Measurements from ENCODE around the gene HOGA1. TPM values are rescaled to one million over a fixed set of nuclear protein-coding genes. Genes with fewer than 3 reads are reported as not detected.
"Not testable (repeated sequence)": the region's sequence is repeated elsewhere in the genome, so short reads cannot be mapped to it uniquely, and the experiment has no call there.

The HOGA1 gene
- total and polyA plus RNA-seq, 4 donors = 0.30 to 2.3 (median 0.77) TPM

DNA sequence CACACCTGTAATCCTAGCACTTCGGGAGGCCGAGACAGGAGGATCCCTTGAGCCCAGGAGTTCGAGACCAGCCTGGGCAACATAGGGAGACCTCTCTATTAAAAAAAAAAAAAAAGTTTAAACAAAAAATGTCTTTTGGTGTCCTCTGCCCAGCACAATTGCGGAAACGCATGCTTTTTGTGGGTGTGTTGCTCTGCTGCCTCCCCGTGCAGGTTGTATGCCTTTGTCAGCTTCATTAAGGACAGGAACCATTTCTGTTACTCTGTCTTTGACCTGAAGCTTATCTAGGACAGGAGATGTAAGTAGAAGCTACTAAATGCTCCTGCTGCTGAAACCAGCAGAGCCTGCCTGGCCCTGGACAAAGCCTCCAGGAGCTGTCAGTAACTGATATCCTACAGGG, 32.9 kb upstream of the HOGA1 start:
- no peak for DNase-seq
- Histone ChIP-seq H3K4me3 (no peak overlapping the region), H3K36me3 (ENCODE audit: control insufficient read depth in 4 of 4, insufficient read depth in 4 of 4, low read length in 4 of 4) (no peaks in the 10 kb centered on the region), H3K9ac (ENCODE audit: insufficient read depth in 1 of 2, low read length in 2 of 2) (no peak overlapping the region), H3K4me1 (ENCODE audit: control insufficient read depth in 5 of 5, insufficient read depth in 5 of 5, low read length in 5 of 5) (peaks cover 0 to 10% (median 6%) of the 10 kb centered on the region in 5 donors), H3K9me3 (ENCODE audit: control insufficient read depth in 4 of 4, insufficient read depth in 3 of 4, low read length in 3 of 4) (no peaks in the 10 kb centered on the region), H3K27ac (ENCODE audit: low read depth in 1 of 2, low read length in 1 of 2) (no peak overlapping the region), H3K27me3 (ENCODE audit: control insufficient read depth in 3 of 3, insufficient read depth in 3 of 3, low read length in 2 of 3) (no peaks in the 10 kb centered on the region)
- no peak for ATAC-seq (ENCODE audit: insufficient read depth, low FRiP score)
- 84 to 97% methylated on average over 6 of the region's 6 CpGs for WGBS, 2 donors
- TF ChIP-seq, protein P1, sequence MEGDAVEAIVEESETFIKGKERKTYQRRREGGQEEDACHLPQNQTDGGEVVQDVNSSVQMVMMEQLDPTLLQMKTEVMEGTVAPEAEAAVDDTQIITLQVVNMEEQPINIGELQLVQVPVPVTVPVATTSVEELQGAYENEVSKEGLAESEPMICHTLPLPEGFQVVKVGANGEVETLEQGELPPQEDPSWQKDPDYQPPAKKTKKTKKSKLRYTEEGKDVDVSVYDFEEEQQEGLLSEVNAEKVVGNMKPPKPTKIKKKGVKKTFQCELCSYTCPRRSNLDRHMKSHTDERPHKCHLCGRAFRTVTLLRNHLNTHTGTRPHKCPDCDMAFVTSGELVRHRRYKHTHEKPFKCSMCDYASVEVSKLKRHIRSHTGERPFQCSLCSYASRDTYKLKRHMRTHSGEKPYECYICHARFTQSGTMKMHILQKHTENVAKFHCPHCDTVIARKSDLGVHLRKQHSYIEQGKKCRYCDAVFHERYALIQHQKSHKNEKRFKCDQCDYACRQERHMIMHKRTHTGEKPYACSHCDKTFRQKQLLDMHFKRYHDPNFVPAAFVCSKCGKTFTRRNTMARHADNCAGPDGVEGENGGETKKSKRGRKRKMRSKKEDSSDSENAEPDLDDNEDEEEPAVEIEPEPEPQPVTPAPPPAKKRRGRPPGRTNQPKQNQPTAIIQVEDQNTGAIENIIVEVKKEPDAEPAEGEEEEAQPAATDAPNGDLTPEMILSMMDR (IDR thresholded peaks at IDR 0.05; ENCODE audit: control extremely low read depth, extremely low read depth) = no peak

DNA sequence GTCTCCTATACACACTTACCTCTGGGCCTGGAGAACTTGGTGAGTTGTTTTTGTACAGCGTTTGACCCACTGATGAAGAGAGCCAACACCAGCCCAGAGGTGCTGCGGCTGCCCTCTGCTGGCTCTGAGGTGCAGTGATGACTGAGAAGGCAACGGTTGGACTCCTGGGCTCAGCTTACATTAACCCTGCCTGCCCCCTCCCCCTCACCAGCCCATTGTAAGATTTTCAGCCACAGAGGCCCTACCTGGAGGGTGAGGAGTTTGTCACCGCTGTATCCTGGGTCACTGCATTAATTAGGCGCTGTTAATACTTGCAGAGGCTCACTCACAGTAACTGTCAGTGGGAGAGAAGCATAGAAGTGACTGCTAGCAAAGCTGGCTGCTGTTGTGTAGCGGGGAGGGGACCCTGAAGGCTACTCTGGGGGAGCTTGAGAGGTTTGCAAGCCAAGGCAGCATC, 30.6 kb upstream of the HOGA1 start:
- DNase-seq (peak; percentile 54 to 62 (median 56)), ATAC-seq (ENCODE audit: insufficient read depth, low FRiP score) (peak; percentile 94)
- Histone ChIP-seq H3K36me3 (ENCODE audit: control insufficient read depth in 4 of 4, insufficient read depth in 4 of 4, low read length in 4 of 4) (no peaks in the 10 kb centered on the region), H3K4me1 (ENCODE audit: control insufficient read depth in 5 of 5, insufficient read depth in 5 of 5, low read length in 5 of 5) (peaks cover 0 to 10% (median 6%) of the 10 kb centered on the region in 5 donors), H3K4me3 (no peak overlapping the region), H3K27me3 (ENCODE audit: control insufficient read depth in 3 of 3, insufficient read depth in 3 of 3, low read length in 2 of 3) (no peaks in the 10 kb centered on the region), H3K9ac (ENCODE audit: insufficient read depth in 1 of 2, low read length in 2 of 2) (no peak overlapping the region), H3K9me3 (ENCODE audit: control insufficient read depth in 4 of 4, insufficient read depth in 3 of 4, low read length in 3 of 4) (no peaks in the 10 kb centered on the region), H3K27ac (ENCODE audit: low read depth in 1 of 2, low read length in 1 of 2) (peak overlapping the region in 1 of 2 donors; percentile 15)
- TF ChIP-seq, protein P1 (IDR thresholded peaks at IDR 0.05; ENCODE audit: control extremely low read depth, extremely low read depth) = peak; percentile 2
- WGBS, 2 donors = 22% methylated on average over 6 of the region's 6 CpGs

DNA sequence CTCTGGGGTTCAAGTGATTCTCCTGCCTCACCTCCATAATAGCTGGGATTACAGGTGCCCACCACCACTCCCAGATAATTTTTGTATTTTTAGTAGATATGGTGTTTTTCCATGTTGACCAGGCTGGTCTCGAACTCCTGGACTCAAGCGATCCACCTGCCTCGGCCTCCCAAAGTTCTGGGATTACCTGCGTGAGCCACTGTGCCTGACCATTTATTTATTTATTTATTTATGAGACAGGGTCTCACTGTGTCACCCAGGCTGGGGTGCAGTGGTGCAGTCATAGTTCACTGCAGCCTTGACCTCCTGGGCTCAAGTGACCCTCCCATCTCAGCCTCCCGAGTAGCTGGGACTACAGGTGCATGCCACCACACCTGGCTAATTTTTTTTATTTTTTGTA, 29.9 kb upstream of the HOGA1 start:
- H3K36me3 ChIP-seq (ENCODE audit: control insufficient read depth in 4 of 4, insufficient read depth in 4 of 4, low read length in 4 of 4); H3K27ac ChIP-seq (ENCODE audit: low read depth in 1 of 2, low read length in 1 of 2); H3K4me1 ChIP-seq (ENCODE audit: control insufficient read depth in 5 of 5, insufficient read depth in 5 of 5, low read length in 5 of 5); H3K9me3 ChIP-seq (ENCODE audit: control insufficient read depth in 4 of 4, insufficient read depth in 3 of 4, low read length in 3 of 4); DNase-seq; H3K9ac ChIP-seq (ENCODE audit: insufficient read depth in 1 of 2, low read length in 2 of 2); H3K27me3 ChIP-seq (ENCODE audit: control insufficient read depth in 3 of 3, insufficient read depth in 3 of 3, low read length in 2 of 3); ATAC-seq (ENCODE audit: insufficient read depth, low FRiP score); H3K4me3 ChIP-seq: not testable (repeated sequence)
- WGBS, 2 donors = 98% methylated on average over 5 of the region's 5 CpGs

DNA sequence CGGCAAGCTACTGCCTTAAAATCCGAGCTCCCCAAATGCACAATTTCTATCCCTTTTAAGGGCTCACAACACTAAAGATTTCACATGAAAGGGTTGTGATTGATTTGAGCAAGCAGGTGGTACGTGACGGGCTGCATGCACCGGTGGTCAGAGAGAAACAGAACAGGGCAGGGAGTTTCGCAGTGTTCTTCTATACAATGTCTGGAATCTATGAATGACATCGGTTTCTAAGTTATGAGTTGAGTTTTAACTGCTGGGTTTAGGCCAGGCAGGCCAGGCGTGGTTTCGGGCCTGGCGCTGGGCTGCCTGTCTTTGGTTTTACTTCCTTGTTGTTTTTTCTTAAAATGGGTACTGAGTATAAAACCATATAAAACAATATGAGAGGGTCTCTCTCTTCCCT, 28.6 kb upstream of the HOGA1 start:
- H3K4me1 ChIP-seq (ENCODE audit: control insufficient read depth in 5 of 5, insufficient read depth in 5 of 5, low read length in 5 of 5); H3K27me3 ChIP-seq (ENCODE audit: control insufficient read depth in 3 of 3, insufficient read depth in 3 of 3, low read length in 2 of 3); ATAC-seq (ENCODE audit: insufficient read depth, low FRiP score); H3K4me3 ChIP-seq; H3K27ac ChIP-seq (ENCODE audit: low read depth in 1 of 2, low read length in 1 of 2); H3K36me3 ChIP-seq (ENCODE audit: control insufficient read depth in 4 of 4, insufficient read depth in 4 of 4, low read length in 4 of 4); H3K9me3 ChIP-seq (ENCODE audit: control insufficient read depth in 4 of 4, insufficient read depth in 3 of 4, low read length in 3 of 4); DNase-seq; H3K9ac ChIP-seq (ENCODE audit: insufficient read depth in 1 of 2, low read length in 2 of 2): not testable (repeated sequence)
- WGBS, 2 donors = 84 to 97% methylated on average over 10 of the region's 10 CpGs

DNA sequence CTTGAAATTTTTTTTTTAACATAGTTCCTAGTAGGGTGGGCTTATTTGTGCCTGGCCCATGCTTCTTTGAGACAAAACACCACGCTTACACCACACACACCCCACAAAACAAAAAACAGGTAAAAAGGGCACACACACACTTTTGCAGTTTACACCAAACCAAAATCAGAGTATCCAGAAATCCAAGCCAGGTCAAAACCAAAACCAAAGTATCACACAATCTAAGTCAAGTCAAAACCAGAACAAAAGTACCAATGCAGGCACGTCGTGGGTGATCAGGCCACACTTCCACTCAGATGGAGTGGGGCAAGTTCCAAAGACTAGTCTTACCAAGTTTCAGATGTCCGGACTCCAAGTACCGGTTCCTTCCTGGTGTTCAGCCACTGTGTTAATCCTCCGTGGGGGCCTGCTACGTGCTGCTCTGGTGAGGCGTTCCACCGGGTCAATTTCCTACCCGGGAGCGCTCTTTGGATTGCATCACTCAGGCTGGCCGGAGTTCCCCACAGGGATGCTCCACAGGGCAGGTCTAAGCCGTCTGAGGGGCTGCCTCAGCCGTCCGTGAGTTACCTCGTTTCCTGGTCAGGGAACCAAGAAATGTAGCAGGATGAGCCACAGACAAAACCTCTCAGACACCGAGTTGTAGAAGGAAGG, 23.3 kb upstream of the HOGA1 start:
- H3K27me3 ChIP-seq (ENCODE audit: control insufficient read depth in 3 of 3, insufficient read depth in 3 of 3, low read length in 2 of 3); DNase-seq; ATAC-seq (ENCODE audit: insufficient read depth, low FRiP score); H3K4me1 ChIP-seq (ENCODE audit: control insufficient read depth in 5 of 5, insufficient read depth in 5 of 5, low read length in 5 of 5); H3K27ac ChIP-seq (ENCODE audit: low read depth in 1 of 2, low read length in 1 of 2); H3K9me3 ChIP-seq (ENCODE audit: control insufficient read depth in 4 of 4, insufficient read depth in 3 of 4, low read length in 3 of 4); H3K4me3 ChIP-seq; H3K36me3 ChIP-seq (ENCODE audit: control insufficient read depth in 4 of 4, insufficient read depth in 4 of 4, low read length in 4 of 4); H3K9ac ChIP-seq (ENCODE audit: insufficient read depth in 1 of 2, low read length in 2 of 2): not testable (repeated sequence)
- WGBS, 2 donors = 85 to 90% methylated on average over 17 of the region's 17 CpGs

DNA sequence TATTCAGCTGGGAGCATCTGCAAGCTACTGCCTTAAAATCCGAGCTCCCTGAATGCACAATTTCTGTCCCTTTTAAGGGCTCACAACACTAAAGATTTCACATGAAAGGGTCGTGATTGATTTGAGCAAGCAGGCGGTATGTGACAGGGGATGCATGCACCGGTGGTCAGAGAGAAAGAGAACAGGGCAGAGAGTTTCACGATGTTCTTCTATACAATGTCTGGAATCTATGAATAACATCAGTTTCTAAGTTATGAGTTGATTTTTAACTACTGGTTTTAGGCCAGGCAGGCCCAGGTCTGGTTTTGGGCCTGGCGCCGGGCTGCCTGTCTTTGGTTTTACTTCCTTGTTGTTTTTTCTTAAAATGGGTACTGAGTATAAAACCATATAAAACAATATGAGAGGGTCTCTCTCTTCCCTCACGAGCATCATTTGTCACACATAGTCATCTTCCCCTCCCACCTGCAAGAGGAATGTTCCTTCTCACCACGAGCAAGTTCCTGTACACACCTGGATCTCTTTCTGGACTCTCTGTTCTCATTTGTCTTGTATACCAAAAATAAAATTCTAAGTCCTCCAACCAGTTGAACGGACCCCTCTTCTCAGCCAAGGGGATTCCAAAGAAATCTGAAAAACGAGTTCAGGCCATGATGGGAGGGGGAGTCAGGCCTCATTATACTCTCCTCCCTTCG, 22.7 kb upstream of the HOGA1 start:
- not testable (repeated sequence) for ATAC-seq (ENCODE audit: insufficient read depth, low FRiP score); H3K4me3 ChIP-seq; H3K4me1 ChIP-seq (ENCODE audit: control insufficient read depth in 5 of 5, insufficient read depth in 5 of 5, low read length in 5 of 5); H3K9ac ChIP-seq (ENCODE audit: insufficient read depth in 1 of 2, low read length in 2 of 2); H3K36me3 ChIP-seq (ENCODE audit: control insufficient read depth in 4 of 4, insufficient read depth in 4 of 4, low read length in 4 of 4); H3K27me3 ChIP-seq (ENCODE audit: control insufficient read depth in 3 of 3, insufficient read depth in 3 of 3, low read length in 2 of 3); DNase-seq; H3K9me3 ChIP-seq (ENCODE audit: control insufficient read depth in 4 of 4, insufficient read depth in 3 of 4, low read length in 3 of 4); H3K27ac ChIP-seq (ENCODE audit: low read depth in 1 of 2, low read length in 1 of 2)
- WGBS, 2 donors = 92 to 98% methylated on average over 12 of the region's 12 CpGs
